8988T (cell line): ENCODE results near the gene CATSPERB.
"Not testable (repeated sequence)": the region's sequence is repeated elsewhere in the genome, so short reads cannot be mapped to it uniquely, and the experiment has no call there.

Experiments
- DNase-seq: peaks from one replicate; pipeline ENCODE4 v3.0.0; 2011

CATSPERB gene

GRCh38 chr14:91731986-91732385 lies at the start of gene CATSPERB:
Gene CATSPERB (minus strand): TSS chr14:91732086. CDS start chr14:91729479, 2,607 bp downstream.
- no peak for DNase-seq

- DNase-seq, result no peak
These were observed 48.6 kb upstream of the CATSPERB start for GRCh38 chr14:91780452-91780851.

- DNase-seq, result no peak
These were observed 46.3 kb upstream of the CATSPERB start for GRCh38 chr14:91778217-91778616.

GRCh38 chr14:91774140-91775096 lies 42.5 kb upstream of the CATSPERB start:
- DNase-seq, result no peak

GRCh38 chr14:91770185-91770584 lies 38.3 kb upstream of the CATSPERB start:
- no peak for DNase-seq

GRCh38 chr14:91755570-91756295 lies 23.8 kb upstream of the CATSPERB start:
- no peak for DNase-seq

- DNase-seq, result no peak
These were observed 22.9 kb upstream of the CATSPERB start for GRCh38 chr14:91754819-91755218.

- no peak for DNase-seq
These were observed 22.3 kb upstream of the CATSPERB start for GRCh38 chr14:91754185-91754584.

GRCh38 chr14:91753501-91754128 lies 21.7 kb upstream of the CATSPERB start:
- no peak for DNase-seq

GRCh38 chr14:91752961-91753360 lies 21.1 kb upstream of the CATSPERB start:
- no peak for DNase-seq

- DNase-seq, result no peak
These were observed 19.8 kb upstream of the CATSPERB start for GRCh38 chr14:91751719-91752118.

GRCh38 chr14:91750634-91751198 lies 18.8 kb upstream of the CATSPERB start:
- no peak for DNase-seq

- DNase-seq, result no peak
These were observed 18.0 kb upstream of the CATSPERB start for GRCh38 chr14:91749868-91750267.

GRCh38 chr14:91748049-91748448 lies 16.2 kb upstream of the CATSPERB start:
- DNase-seq, result no peak

GRCh38 chr14:91745344-91745743 lies 13.5 kb upstream of the CATSPERB start:
- DNase-seq, result no peak

GRCh38 chr14:91744068-91744480 lies 12.2 kb upstream of the CATSPERB start:
- DNase-seq, result no peak

- DNase-seq, result no peak
These were observed 11.4 kb upstream of the CATSPERB start for GRCh38 chr14:91743305-91743653.

- DNase-seq, result no peak
These were observed 10.9 kb upstream of the CATSPERB start for GRCh38 chr14:91742621-91743304.

- not testable (repeated sequence) for DNase-seq
These were observed 8.0 kb upstream of the CATSPERB start for GRCh38 chr14:91739867-91740266.

- DNase-seq, result no peak
These were observed 5.7 kb upstream of the CATSPERB start for GRCh38 chr14:91737619-91738018.

GRCh38 chr14:91732859-91733477 lies 1.1 kb upstream of the CATSPERB start:
- DNase-seq, result no peak

- no peak for DNase-seq
These were observed 553 bp upstream of the CATSPERB start for GRCh38 chr14:91732439-91732838.
